ENCODE data around the gene ADAMTS14.

ADAMTS14 gene

DNA sequence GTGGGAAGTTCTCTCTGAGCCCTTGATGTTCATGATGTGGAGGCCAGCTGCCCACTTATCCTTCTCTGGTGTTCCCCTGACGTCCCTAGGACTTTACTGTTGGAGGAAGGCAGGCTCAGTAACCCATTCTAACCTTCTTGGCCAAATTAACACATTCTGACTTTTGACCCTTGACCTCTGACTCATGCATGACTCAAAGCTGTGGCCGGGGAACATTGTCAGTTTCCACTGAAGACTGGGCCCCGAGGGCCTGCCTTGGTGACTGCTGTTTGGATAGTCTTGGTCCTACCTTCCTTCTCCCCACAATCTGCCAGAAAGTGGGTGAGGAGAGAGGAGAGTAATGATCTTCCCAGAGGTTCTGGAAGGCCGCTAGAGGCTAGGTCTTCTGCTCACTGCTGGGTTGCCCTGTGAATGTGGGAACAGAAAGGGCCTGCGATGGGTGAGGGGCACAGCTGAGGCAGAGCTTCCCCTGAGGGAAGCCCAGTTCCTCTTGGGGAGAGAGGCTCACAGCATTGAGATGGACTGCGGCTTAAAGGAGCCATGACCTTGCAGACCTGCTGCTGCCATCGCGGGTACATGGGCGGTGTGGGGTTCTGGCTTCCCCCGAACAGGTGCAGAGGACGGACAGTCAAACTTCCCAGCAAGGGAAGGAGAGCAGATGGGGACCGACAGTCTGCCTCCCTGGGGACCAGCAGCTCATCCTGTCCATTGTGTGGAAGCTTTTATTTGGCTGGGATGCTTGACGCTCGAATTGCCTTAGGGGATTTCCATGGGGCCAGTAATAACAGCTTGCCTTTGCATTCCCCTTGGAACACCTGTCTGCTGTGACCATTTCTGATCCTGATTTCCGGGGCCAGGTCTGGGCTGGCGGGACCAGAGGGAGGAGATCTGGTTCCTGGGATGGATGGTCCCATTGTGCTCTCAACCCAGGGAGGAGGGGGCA lies 43.8 kb downstream of the ADAMTS14 start:
- TF ChIP-seq, protein P1, sequence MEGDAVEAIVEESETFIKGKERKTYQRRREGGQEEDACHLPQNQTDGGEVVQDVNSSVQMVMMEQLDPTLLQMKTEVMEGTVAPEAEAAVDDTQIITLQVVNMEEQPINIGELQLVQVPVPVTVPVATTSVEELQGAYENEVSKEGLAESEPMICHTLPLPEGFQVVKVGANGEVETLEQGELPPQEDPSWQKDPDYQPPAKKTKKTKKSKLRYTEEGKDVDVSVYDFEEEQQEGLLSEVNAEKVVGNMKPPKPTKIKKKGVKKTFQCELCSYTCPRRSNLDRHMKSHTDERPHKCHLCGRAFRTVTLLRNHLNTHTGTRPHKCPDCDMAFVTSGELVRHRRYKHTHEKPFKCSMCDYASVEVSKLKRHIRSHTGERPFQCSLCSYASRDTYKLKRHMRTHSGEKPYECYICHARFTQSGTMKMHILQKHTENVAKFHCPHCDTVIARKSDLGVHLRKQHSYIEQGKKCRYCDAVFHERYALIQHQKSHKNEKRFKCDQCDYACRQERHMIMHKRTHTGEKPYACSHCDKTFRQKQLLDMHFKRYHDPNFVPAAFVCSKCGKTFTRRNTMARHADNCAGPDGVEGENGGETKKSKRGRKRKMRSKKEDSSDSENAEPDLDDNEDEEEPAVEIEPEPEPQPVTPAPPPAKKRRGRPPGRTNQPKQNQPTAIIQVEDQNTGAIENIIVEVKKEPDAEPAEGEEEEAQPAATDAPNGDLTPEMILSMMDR (IDR thresholded peaks at IDR 0.05), result no peak

GRCh38 chr10:70722820-70723424 lies 50.6 kb downstream of the ADAMTS14 start:
- TF ChIP-seq, protein P1 (IDR thresholded peaks at IDR 0.05), result no peak

DNA sequence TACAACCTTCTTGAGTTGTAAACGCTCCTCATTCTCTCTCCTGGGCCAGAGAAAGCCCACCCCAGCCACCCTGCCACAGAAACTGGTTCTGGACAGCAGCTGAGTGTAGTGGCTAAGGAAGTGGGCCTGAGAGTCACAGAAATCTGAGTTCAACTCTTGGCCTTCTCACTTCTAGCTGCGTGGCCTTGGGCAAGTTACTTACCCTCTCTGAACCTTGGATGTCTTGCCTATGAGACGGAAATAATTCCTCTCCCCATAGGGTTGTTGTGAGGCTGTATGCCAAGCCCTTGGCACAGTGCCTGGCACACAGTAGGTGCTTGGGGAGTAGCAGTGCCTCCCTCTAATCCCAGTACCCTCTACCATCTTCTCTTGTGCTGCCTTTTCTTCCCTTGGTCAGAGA lies 51.5 kb downstream of the ADAMTS14 start:
- TF ChIP-seq, protein P1 (IDR thresholded peaks at IDR 0.05), result no peak

DNA sequence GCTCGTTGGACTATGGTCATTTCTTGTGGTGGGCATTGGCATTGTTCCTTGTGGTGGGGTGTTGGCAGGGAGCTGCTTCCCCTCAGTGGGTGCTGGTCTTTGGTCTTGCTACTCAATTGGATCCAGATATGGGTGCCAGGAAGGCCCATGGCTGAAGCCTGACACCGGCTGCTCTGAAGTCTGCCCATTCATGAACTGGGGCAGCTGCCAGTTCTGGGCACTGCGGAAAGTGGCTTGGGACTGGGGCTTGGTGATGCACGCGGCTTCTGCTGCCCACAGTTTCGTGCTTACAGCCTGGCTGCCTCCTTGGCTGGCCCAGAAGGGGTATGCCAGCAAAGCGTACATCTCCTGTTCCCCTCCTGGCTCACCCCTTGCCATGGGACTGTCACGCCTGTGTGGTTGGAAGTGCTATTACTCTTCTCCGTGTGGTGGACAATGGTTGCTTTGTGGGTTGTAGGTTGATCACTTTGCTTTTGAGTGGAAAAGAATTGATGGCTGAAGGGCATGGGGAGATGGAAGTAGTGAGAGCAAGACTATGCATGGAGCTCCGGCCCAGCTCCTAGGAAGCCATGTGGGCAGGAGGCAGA lies 54.7 kb downstream of the ADAMTS14 start:
- TF ChIP-seq, protein P1 (IDR thresholded peaks at IDR 0.05), result no peak

DNA sequence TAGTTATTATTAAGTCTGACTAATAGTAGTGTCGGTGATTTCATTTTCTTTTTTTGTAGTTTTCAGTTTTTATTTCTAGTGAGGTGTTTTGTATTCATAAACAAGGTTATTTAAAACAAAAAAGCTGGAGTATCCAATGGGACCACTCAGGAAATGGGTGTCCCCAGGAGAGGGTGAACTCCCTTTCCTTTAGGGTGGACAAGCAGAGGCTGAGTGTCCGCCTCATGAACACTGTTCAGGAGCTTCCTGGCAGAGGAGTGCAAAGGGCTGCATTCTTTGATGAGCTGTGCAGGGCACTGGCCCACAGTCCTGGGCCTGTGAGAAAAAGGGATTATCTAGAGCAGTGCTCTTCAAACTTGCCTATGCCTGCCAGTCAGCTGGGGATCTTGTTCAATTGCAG lies 56.0 kb downstream of the ADAMTS14 start:
- TF ChIP-seq, protein P1 (IDR thresholded peaks at IDR 0.05), result no peak

- TF ChIP-seq, protein P1 (IDR thresholded peaks at IDR 0.05), result no peak
These were observed 57.6 kb downstream of the ADAMTS14 start for GRCh38 chr10:70729763-70730357.

DNA sequence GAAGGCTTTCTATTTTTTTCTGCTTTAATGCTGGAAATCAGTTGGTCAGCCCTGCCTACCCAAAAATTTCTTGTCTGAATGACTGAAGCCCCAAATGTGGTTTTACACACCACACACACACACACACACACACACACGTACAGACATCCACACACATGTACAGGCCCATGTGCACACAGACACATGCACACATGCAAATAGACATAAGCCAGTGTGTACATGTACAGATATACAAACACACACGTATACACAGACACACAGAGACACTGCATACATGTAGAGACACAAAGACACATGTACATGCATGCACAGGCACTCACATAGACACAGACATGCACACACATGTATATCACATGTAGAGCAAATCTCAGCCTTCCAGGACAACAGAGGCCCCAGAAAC lies 58.6 kb downstream of the ADAMTS14 start:
- TF ChIP-seq, protein P1 (IDR thresholded peaks at IDR 0.05), result no peak
